ENCODE results near the gene GEMIN4.
"Not testable (repeated sequence)": the region's sequence is repeated elsewhere in the genome, so short reads cannot be mapped to it uniquely, and the experiment has no call there.

GEMIN4 gene

GRCh38 chr17:699345-699744 is 52.7 kb downstream of the GEMIN4 start:
- no peak for DNase-seq

DNA sequence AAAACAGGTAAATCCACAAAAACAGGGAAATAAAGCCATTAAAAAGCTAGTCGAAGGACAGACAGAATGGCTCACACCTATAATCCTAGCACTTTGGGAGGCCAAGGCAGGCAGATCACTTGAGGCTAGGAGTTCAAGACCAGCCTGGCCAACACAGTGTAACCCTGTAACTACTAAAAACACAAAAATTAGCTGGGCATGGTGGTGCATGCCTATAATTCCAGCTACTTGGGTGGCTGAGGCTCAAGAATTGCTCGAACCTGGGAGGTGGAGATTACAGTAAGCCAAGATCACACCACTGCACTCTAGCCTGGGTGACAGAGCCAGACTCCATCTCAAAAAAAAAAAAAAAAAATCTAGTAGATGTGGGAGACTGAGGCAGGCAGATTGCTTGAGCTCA is 54.0 kb downstream of the GEMIN4 start:
- DNase-seq = not testable (repeated sequence)

DNA sequence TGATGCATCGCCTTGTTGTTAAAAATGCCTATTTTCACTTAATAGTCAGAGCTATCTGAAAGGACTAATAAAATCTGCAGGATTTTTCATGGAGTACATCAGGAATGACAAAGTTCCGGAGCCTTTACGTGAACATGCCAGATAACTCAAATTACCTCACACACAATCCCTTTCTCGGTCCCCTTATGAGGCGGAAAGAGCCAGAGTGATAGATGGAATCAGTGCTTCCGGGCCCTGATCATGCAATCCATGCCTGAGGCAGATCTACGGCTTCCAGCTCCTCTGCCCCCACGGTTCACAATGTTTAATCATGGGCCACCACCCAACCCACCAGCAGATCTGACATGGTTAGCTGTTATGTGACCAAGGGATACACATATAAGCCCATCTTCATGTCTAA is 54.4 kb downstream of the GEMIN4 start:
- no peak for DNase-seq

GRCh38 chr17:696369-696768 is 55.7 kb downstream of the GEMIN4 start:
- DNase-seq = no peak

All from activated naive CD4-positive, alpha-beta T cell treated with anti-CD3 and anti-CD28 coated beads, Interleukin-2, amount 50 U/mL, for 16 hours (primary cell).